Stimulated activated CD8-positive, alpha-beta memory T cell treated with anti-CD3 and anti-CD28 coated beads, Interleukin-4, amount 100 ng/mL, for 1 hour (primary cell): ENCODE measurements around the gene IFNA17.
"Not testable (repeated sequence)": the region's sequence is repeated elsewhere in the genome, so short reads cannot be mapped to it uniquely, and the experiment has no call there.

ENCODE experiments used
- DNase-seq, 2 donors: peaks; one replicate each; pipeline ENCODE4 v3.0.0-alpha.2; 2020; ENCODE audit warnings: low read depth in 2 of 2, low spot score in 1 of 2

IFNA17 gene

DNA sequence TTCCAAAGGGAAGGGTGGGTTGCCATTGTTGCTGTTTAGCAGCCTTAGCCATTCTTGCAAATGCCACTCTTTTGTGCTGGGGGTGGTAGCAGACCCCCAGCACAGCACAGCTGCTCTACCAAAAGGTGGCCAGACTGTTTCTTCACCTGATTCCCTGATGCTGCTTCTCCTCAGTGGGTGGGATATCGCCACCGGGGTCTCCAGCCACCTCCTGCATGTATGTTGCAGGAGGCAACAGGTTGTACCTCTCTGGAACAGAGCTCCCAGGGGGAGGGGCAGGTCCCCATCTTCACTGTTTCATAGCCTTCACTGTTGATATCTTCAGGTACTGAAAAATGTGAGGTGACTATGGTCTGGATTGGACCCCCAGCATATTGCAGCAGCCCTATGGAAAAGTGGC, 17.2 kb downstream of the IFNA17 start:
- not testable (repeated sequence) for DNase-seq

DNA sequence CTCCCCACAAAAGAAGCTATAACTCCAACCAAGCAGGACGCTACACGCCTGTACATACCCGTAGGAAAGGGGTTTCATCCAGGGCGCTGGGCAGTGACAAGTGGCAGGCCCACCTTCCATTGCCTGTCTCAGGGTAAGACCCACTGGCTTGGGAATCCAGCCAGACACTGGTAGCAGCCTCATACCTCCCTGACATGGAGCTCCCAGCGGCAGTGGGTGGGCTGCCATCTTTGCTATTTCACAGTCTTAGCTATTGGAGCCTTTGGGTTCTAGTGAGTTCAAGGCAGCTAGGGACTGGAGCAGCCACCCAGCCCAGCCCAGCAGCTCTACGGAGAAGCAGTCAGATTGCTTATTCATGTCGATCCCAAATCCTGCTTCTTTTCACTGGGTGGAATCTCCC, 17.7 kb downstream of the IFNA17 start:
- DNase-seq = no peak

DNA sequence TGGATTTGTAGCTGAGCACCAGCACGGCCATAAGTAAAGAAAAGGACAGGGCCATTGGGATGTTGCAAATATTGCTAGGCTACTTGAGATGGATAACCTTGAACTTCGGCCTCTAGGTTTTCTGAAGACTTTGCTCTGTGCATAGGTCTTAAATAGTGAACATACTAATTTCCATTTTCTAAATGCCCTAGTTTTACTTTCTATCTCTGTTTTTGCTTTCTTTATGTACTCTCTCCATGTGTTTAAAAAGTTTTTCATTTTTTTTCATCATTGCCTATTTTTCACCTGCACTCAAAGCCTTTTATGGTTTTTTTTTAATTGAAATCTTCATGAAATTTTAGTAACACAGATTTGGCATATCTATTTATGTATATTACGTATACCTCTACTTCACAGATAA, 21.0 kb downstream of the IFNA17 start, which contains the start of gene IFNA10:
IFNA10 (minus strand) TSS at position 101 of the 400 bp plus-strand sequence; CDS start at position 55, 46 bp downstream.
- DNase-seq = not testable (repeated sequence)

DNA sequence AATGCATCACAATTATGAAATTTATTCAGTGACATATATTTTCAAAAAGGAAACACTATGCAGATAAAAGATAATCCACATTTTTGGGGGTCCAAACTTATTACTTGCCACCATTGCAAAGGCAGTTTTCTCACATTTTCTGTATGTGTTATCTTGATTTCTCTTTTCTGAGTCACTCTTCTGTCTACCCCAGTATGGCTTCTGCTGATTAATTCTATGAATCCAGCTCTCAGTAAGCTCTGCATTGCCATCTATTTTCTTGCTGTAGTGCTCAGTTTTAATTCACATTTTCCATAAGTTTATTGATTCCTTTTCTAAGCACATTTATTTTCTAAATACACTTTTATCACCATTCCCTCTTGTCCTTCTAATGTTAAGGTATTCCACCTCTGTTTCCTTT, 22.8 kb downstream of the IFNA17 start:
- DNase-seq = no peak

DNA sequence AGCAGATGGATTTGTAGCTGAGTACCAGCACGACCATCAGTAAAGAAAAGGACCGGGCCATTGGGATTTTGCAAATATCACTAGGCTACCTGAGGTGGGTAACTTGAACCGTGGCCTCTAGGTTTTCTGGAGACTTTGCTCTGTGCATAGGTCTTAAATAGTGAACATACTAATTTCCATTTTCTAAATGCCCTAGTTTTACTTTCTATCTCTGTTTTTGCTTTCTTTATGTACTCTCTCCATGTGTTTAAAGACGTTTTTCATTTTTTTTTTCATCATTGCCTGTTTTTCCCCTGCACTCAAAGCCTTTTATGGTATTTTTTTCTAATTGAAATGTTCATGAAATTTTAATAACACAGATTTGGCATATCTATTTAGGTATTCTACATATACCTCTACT, 25.9 kb downstream of the IFNA17 start, which contains the start of gene IFNA7:
IFNA7 (minus strand) TSS at position 101 of the 400 bp plus-strand sequence; CDS start at position 61, 40 bp downstream.
- DNase-seq = not testable (repeated sequence)

DNA sequence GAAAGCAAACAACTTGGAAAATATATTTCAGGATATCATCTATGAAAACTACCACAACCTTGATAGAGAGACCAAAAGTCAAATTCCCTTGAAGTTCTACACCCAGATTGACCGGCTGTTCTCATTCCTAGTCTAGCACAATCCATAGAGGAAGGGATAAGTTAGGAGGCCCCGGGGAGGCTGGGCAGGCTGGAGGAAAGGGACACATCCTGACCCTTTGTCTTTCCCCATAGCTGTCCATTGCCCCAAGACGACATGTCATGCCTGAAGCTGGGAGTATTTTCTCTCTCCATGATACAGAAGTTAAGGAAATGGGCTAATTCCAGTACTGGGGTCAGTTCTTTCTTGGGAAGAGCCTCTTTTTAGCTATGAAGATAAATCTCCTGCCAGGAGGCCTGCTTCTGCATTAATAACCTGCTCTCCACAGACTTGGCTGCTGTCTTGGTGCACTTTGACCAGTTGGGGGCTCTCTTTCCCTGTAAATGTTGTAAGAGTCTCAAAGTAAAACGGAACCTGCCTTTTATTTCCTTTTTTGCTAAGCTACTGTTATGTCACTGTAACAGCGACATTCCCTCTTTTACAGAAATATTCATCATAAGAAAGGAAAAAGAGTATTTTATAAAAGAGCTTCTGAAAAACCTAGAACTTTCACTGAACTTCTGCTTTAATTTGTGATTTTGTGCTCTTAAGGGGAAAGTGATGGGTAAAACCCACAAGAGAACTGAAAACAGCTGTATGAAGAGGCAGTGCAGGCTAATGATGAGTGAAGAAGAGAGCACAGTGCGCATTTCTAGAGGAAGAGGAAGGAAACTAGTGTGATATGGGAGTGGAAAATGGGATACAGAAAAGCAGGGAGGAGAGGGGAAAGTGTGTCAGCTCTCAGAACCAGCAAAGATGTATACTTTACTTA, 32.9 kb downstream of the IFNA17 start:
- DNase-seq = not testable (repeated sequence)

DNA sequence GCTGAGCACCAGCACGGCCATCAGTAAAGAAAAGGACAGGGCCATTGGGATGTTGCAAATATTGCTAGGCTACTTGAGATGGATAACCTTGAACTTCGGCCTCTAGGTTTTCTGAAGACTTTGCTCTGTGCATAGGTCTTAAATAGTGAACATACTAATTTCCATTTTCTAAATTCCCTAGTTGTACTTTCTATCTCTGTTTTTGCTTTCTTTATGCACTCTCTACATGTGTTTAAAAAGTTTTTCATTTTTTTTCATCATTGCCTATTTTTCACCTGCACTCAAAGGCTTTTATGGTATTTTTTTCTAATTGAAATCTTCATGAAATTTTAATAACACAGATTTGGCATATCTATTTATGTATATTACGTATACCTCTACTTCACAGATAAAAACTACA, 40.5 kb downstream of the IFNA17 start, which contains the start of gene IFNA4:
IFNA4 (minus strand) TSS at position 101 of the 400 bp plus-strand sequence; CDS start at position 45, 56 bp downstream.
- DNase-seq = not testable (repeated sequence)

DNA sequence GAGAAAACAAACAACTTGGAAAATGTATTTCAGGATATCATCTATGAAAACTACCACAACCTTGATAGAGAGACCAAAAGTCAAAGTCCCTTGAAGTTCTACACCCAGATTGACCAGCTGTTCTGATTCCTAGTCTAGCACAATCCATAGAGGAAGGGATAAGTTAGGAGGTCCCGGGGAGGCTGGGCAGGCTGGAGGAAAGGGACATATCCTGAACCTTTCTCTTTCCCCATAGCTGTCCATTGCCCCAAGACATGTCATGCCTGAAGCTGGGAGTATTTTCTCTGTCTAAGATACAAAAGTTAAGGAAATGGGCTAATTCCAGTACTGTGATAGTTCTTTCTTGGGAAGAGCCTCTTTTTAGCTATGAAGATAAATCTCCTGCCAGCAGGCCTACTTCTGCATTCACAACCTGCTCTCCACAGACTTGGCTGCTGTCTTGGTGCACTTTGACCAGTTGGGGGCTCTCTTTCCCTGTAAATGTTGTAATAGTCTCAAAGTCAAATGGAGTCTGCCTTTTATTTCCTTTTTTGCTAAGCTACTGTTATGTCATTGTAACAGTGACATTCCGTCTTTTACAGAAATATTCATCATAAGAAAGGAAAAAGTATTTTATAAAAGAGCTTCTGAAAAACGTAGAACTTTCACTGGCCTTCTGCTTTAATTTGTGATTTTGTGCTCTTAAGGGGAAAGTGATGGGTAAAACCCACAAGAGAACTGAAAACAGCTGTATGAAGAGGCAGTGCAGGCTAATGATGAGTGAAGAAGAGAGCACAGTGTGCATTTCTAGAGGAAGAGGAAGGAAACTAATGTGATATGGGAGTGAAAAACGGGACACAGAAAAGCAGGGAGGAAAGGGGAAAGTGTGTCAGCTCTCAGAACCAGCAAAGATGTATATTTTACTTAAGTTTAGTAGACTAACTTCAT, 44.9 kb downstream of the IFNA17 start:
- DNase-seq = not testable (repeated sequence)
